ENCODE results near the gene HYKK. TPM values are rescaled to one million over a fixed set of nuclear protein-coding genes. Genes with fewer than 3 reads are reported as not detected.
A peak's percentile ranks its signal among the peaks of the same experiment; 100 is the strongest.
"Not testable (repeated sequence)": the region's sequence is repeated elsewhere in the genome, so short reads cannot be mapped to it uniquely, and the experiment has no call there.

HYKK gene
- total RNA-seq (2014; rRNA removed; shearing (Covaris generic)), result 3.0 and 3.8 TPM in 2 replicates

- DNase-seq (ENCODE audit: low read depth), result peak; percentile 95
These were observed at the start of gene HYKK for GRCh38 chr15:78506971-78507830. Gene HYKK (plus strand): TSS chr15:78507577. CDS start chr15:78513089, 5,512 bp downstream.

GRCh38 chr15:78460737-78461136, 46.6 kb upstream of the HYKK start:
- DNase-seq (ENCODE audit: low read depth), result no peak

- no peak for DNase-seq (ENCODE audit: low read depth)
These were observed 46.0 kb upstream of the HYKK start for GRCh38 chr15:78461171-78461888.

- DNase-seq (ENCODE audit: low read depth), result no peak
These were observed 38.3 kb upstream of the HYKK start for GRCh38 chr15:78469031-78469430.

DNA sequence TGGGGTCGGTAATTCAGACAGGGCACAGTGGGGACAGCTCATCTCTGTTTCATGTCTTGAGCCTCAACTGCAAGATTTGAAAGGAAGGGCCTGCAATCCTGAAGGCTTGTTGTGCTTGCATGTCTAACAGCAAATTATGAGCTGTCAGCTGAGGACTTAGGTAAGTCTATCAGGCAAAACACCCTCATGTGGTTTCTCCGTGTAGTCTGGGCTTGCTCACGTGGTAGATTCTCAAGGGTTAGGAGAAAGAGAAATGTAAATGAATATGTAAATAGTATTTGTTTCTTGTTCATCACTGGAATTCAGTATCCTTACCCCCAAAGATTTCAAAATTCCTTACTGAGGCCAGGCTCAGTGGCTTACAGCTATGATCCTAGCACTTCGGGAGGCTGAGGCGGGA, 30.1 kb upstream of the HYKK start:
- DNase-seq (ENCODE audit: low read depth), result no peak

DNA sequence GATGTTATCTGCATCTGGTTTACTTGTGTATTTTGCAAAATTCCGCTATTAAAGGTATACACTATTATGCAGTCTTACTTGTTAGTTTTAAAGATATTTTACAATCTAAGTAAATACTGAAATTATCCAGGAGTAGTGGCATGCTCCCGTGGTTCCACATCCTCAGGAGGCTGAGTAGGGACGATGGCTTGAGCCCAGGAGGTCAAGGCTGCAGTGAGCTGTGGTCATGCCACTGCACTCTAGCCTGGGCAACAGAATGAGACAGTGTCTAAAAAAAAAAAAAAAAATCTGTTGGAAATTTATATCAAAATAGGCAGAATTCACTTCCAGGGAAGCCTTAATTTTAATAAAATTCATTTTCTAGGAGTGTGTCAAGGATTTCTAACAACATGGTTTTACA, 27.7 kb upstream of the HYKK start:
- DNase-seq (ENCODE audit: low read depth), result no peak

DNA sequence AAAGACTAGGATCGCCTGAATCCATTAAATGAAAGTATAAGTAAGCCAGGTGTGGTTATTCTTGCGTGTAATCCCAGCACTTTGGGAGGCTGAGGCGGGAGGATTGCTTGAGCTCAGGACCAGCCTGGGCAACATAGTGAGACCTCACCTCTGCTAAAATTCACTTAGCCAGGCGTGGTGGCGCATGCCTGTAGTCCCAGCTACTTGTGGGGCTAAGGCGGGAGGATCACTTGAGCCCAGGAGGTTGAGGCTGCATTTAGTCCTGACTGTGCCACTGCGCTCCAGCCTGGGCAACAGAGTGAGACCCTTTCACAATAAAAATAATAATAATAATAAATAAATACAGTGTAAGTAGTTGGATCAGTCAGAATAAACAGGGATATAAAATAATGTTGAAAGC, 25.5 kb upstream of the HYKK start:
- DNase-seq (ENCODE audit: low read depth), result no peak

GRCh38 chr15:78492872-78493271, 14.5 kb upstream of the HYKK start:
- DNase-seq (ENCODE audit: low read depth), result no peak

DNA sequence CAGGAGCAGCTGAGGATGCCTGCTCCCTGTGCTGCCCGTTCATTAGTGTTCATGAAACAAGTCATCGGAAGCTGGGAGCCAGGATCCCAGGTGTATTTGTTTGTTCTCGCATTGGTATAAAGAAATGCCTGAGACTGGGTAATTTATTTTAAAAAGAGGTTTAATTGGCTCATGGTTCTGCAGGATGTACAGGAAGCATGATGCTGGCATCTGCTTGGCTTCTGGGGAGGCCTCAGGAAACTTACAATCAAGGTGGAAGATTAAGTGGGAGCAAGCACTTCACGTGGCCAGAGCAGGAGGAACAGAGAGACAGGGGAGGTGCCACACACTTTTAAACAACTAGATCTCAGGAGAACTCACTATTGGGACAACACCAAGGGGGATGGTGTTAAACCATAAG, 5.5 kb upstream of the HYKK start:
- DNase-seq (ENCODE audit: low read depth), result no peak

- DNase-seq (ENCODE audit: low read depth), result no peak
These were observed 4.7 kb upstream of the HYKK start for GRCh38 chr15:78502641-78503040.

- no peak for DNase-seq (ENCODE audit: low read depth)
These were observed 419 bp downstream of the HYKK start for GRCh38 chr15:78507831-78508160.

GRCh38 chr15:78508272-78508671, 895 bp downstream of the HYKK start:
- DNase-seq (ENCODE audit: low read depth), result no peak

DNA sequence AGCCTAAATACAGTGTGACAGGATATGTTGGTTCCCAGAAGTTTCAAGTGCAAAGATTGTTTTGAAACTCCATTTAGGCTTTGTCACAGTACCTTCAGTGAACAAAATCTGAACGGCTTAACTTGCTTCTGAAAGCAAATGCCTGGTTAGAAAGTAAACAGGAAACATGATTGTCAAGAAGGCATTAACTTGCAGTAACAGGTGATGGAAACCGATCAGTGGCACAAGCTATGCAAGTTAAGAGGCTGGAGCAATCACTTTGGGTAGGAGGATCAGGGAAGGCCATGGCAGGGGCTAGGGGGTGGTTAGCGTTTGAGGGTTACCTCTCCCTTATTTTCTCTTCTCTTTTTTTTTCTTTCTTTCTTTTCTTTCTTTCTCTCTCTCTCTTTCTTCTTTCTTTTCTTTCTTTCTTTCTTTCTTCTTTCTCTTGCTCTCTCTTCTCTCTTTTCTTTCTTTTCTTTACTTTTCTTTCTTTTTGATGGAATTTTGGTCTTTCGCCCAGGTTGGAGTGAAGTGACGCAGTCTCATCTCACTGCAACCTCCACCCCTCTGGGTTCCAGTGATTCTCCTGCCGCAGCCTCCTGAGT, 2.4 kb downstream of the HYKK start:
- no peak for DNase-seq (ENCODE audit: low read depth)

GRCh38 chr15:78520035-78520434, 12.7 kb downstream of the HYKK start:
- not testable (repeated sequence) for DNase-seq (ENCODE audit: low read depth)

GRCh38 chr15:78524230-78524629, 16.9 kb downstream of the HYKK start:
- no peak for DNase-seq (ENCODE audit: low read depth)

- no peak for DNase-seq (ENCODE audit: low read depth)
These were observed 19.9 kb downstream of the HYKK start for GRCh38 chr15:78527325-78527724.

DNA sequence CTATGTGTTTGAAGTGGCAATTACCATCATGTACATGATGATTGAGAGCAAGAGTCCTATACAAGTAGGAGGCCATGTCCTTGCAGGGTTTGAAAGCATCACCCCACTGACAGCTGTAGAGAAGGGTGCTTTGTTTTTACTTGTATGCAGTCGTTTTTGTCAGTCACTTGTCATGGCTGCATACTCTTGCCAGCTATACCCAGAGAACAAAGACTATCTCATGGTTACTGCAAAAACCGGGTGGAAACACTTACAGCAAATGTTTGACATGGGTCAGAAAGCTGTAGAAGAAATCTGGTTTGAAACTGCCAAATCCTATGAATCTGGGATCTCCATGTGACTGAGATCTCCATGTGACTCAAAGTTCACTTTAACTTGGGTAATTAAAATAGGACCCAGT, 26.0 kb downstream of the HYKK start:
- DNase-seq (ENCODE audit: low read depth), result no peak

- DNase-seq (ENCODE audit: low read depth), result no peak
These were observed 28.8 kb downstream of the HYKK start for GRCh38 chr15:78536134-78536533.

DNA sequence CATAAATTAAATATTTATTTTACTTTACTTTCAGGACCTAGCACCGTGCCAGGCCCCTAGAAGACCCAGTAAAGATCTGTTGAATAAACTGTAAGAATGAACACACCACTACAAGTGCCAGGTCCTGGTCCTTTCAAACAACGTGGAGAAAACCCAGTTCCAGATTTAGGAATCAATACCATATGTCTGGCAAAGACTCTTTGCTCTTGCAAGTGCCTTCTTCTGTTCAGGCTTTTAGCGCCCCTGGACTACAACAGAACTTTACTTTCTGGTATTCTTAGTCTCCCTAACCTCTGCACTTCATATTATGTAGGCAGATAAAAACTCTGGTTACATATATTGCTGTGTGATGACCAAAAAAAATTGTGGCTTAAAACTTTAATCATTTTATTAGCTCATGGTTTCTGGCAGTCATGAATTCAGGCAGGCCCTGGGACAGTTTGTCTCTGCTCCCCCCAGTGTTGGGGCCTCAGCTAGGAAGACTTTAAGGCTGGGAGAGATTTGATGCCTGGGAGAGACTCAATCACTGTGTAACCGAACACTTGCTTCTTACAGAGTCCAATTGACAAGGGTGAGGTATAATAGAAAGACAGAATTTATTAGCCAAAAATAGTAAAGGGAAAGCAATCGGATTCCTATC, 30.0 kb downstream of the HYKK start:
- no peak for DNase-seq (ENCODE audit: low read depth)

DNA sequence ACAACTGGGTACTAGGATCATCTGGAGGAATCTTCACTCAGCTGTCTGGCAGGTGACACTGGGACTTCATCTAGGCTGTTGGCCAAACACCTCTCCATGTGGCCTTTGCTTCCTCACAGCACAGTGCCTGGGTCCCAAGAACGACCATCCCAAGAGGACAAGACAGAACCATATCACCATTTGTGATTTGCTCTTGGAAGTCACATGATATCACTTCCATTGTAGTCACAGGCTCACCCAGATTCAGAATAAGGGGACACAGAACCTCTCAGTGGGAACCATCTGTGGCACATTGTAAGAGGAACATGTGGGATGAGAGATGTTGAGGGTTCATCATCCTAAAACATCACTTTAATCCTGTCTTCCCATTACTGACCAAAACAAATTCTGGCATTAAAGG, 31.0 kb downstream of the HYKK start:
- no peak for DNase-seq (ENCODE audit: low read depth)

GRCh38 chr15:78539464-78540140, 32.2 kb downstream of the HYKK start:
- DNase-seq (ENCODE audit: low read depth), result not testable (repeated sequence)

Measured in Daoy (cell line).